WTC11 (cell line): ENCODE measurements around the gene PRKAB2. TPM values are rescaled to one million over a fixed set of nuclear protein-coding genes. Genes with fewer than 3 reads are reported as not detected.

Experiments
- ATAC-seq: fragments of 200-7000 bp; cut with Tn5 transposase; 2 replicates; pipeline ENCODE4 v1.10.0; 2021; ENCODE audit warnings: mild to moderate bottlenecking, moderate library complexity
- CTCF ChIA-PET: fragments of 300-600 bp; sonication (Branson Sonifier 250); formaldehyde crosslinking; loops from one replicate; lab custom pipeline; 2021; ENCODE audit warnings: antibody characterized with exemption; lab: Charles Lee
- POLR2A ChIA-PET: fragments of 350-600 bp; sonication (Branson Sonifier 250); formaldehyde crosslinking; loops from one replicate; lab custom pipeline; 2021; ENCODE audit warnings: antibody characterized with exemption; lab: Charles Lee
- DNase-seq: peaks from one replicate; pipeline ENCODE4 v3.0.0; 2021; ENCODE audit warnings: low spot score
- H3K27ac Mint-ChIP-seq: 2 replicates; pipeline ENCODE4 v1.8.0; 2021; ENCODE audit warnings: mixed read lengths
- H3K27me3 Mint-ChIP-seq: 2 replicates; pipeline ENCODE4 v1.8.0; 2021; ENCODE audit warnings: low read depth, mild to moderate bottlenecking, moderate library complexity, mixed read lengths
- H3K36me3 Mint-ChIP-seq: 2 replicates; pipeline ENCODE4 v1.8.0; 2021; ENCODE audit warnings: mixed read lengths
- H3K4me1 Mint-ChIP-seq: 2 replicates; pipeline ENCODE4 v1.8.0; 2022; ENCODE audit warnings: mixed read lengths
- H3K4me3 Mint-ChIP-seq: 2 replicates; pipeline ENCODE4 v1.8.0; 2021; ENCODE audit warnings: mild to moderate bottlenecking, moderate library complexity, mixed read lengths
- H3K9me3 Mint-ChIP-seq: 2 replicates; pipeline ENCODE4 v1.8.0; 2021; ENCODE audit warnings: mixed read lengths
- CREM ChIP-seq: sonication (generic); formaldehyde crosslinking; IDR thresholded peaks from 2 replicates; pipeline ENCODE4 v1.8.1; 2022; ENCODE audit warnings: mild to moderate bottlenecking, missing genetic modification reagents, moderate library complexity
- FOXP1 ChIP-seq: sonication (generic); formaldehyde crosslinking; IDR thresholded peaks from 2 replicates; pipeline ENCODE4 v1.8.0; 2022; ENCODE audit warnings: missing genetic modification reagents, mild to moderate bottlenecking, moderate library complexity, borderline replicate concordance
- HMGA2 ChIP-seq: fragments of 250-450 bp; sonication (Bioruptor Pico); IDR thresholded peaks from 2 replicates; pipeline ENCODE4 v1.4.0; 2021; ENCODE audit warnings: mild to moderate bottlenecking, moderate library complexity
- KAT7 ChIP-seq: sonication (generic); formaldehyde crosslinking; IDR thresholded peaks from 2 replicates; pipeline ENCODE4 v1.8.1; 2023; ENCODE audit warnings: missing genetic modification reagents, mild to moderate bottlenecking, borderline replicate concordance
- NFYB ChIP-seq: sonication (generic); formaldehyde crosslinking; conservative IDR thresholded peaks from 2 replicates; pipeline ENCODE4 v1.8.0; 2022; ENCODE audit warnings: low read depth, missing genetic modification reagents
- NR1H2 ChIP-seq: sonication (generic); formaldehyde crosslinking; IDR thresholded peaks from 2 replicates; pipeline ENCODE4 v1.9.0; 2021; ENCODE audit warnings: mild to moderate bottlenecking, moderate library complexity, missing genetic modification reagents
- RORB ChIP-seq: fragments of 250-450 bp; sonication (Bioruptor Pico); IDR thresholded peaks from 2 replicates; pipeline ENCODE4 v1.9.0; 2021; ENCODE audit warnings: mild to moderate bottlenecking
- SMAD4 ChIP-seq: sonication (generic); formaldehyde crosslinking; IDR thresholded peaks from 2 replicates; pipeline ENCODE4 v1.8.0; 2022; ENCODE audit warnings: mild to moderate bottlenecking, missing genetic modification reagents
- SOX15 ChIP-seq: fragments of 250-450 bp; sonication (Bioruptor Pico); IDR thresholded peaks from 2 replicates; pipeline ENCODE4 v1.9.0; 2021; ENCODE audit warnings: mild to moderate bottlenecking
- TEAD1 ChIP-seq: sonication (generic); formaldehyde crosslinking; IDR thresholded peaks from 2 replicates; pipeline ENCODE4 v1.8.0; 2022; ENCODE audit warnings: mild to moderate bottlenecking, missing genetic modification reagents
- total RNA-seq: library from RNA; stranded (reverse); gene quantifications from 3 replicates; pipeline ENCODE4 v1.2.3, GENCODE V29; 2021
- TF ChIP-seq, protein P1 (sequence below): sonication (generic); formaldehyde crosslinking; IDR thresholded peaks from 2 replicates; pipeline ENCODE4 v1.8.1; 2022; ENCODE audit warnings: mild to moderate bottlenecking, moderate library complexity, missing genetic modification reagents
- TF ChIP-seq, protein P2 (sequence below): fragments of 250-450 bp; sonication (Bioruptor Pico); IDR thresholded peaks from 2 replicates; pipeline ENCODE4 v1.9.0; 2021; ENCODE audit warnings: mild to moderate bottlenecking, borderline replicate concordance
- TF ChIP-seq, protein P3 (sequence below): sonication (generic); formaldehyde crosslinking; IDR thresholded peaks from 2 replicates; pipeline ENCODE4 v1.8.1; 2022; ENCODE audit warnings: mild to moderate bottlenecking, missing genetic modification reagents, moderate library complexity, borderline replicate concordance
- TF ChIP-seq, protein P4 (sequence below): sonication (generic); formaldehyde crosslinking; IDR thresholded peaks from 2 replicates; pipeline ENCODE4 v1.8.0; 2022; ENCODE audit warnings: missing genetic modification reagents
- TF ChIP-seq, protein P5 (sequence below): sonication (generic); formaldehyde crosslinking; IDR thresholded peaks from 2 replicates; pipeline ENCODE4 v1.8.0; 2023; ENCODE audit warnings: missing genetic modification reagents
- TF ChIP-seq, protein P6 (sequence below): sonication (generic); formaldehyde crosslinking; conservative IDR thresholded peaks from 2 replicates; pipeline ENCODE4 v1.8.1; 2023; ENCODE audit warnings: mild to moderate bottlenecking, low read depth, missing genetic modification reagents, moderate library complexity

Gene PRKAB2
- total RNA-seq, 1 experiment from 2014 or later: 28.3 TPM

GRCh38 chr1:147211577-147211976 lies 39.3 kb upstream of the PRKAB2 start:
- CTCF ChIA-PET: no interaction called here
- no peak for TF ChIP-seq KAT7 (CRISPR knock-in tag)
- TF ChIP-seq RORB (CRISPR knock-in tag): no peak
- TF ChIP-seq SMAD4: no peak
- no peak for TF ChIP-seq NFYB (CRISPR knock-in tag)
- no peak for TF ChIP-seq NR1H2
- no peak for TF ChIP-seq FOXP1 (CRISPR knock-in tag)
- no peak for TF ChIP-seq HMGA2 (CRISPR knock-in tag)
- TF ChIP-seq CREM: no peak
- TF ChIP-seq, protein P1, sequence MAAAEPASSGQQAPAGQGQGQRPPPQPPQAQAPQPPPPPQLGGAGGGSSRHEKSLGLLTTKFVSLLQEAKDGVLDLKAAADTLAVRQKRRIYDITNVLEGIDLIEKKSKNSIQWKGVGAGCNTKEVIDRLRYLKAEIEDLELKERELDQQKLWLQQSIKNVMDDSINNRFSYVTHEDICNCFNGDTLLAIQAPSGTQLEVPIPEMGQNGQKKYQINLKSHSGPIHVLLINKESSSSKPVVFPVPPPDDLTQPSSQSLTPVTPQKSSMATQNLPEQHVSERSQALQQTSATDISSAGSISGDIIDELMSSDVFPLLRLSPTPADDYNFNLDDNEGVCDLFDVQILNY (CRISPR knock-in tag): no peak
- TF ChIP-seq, protein P2, sequence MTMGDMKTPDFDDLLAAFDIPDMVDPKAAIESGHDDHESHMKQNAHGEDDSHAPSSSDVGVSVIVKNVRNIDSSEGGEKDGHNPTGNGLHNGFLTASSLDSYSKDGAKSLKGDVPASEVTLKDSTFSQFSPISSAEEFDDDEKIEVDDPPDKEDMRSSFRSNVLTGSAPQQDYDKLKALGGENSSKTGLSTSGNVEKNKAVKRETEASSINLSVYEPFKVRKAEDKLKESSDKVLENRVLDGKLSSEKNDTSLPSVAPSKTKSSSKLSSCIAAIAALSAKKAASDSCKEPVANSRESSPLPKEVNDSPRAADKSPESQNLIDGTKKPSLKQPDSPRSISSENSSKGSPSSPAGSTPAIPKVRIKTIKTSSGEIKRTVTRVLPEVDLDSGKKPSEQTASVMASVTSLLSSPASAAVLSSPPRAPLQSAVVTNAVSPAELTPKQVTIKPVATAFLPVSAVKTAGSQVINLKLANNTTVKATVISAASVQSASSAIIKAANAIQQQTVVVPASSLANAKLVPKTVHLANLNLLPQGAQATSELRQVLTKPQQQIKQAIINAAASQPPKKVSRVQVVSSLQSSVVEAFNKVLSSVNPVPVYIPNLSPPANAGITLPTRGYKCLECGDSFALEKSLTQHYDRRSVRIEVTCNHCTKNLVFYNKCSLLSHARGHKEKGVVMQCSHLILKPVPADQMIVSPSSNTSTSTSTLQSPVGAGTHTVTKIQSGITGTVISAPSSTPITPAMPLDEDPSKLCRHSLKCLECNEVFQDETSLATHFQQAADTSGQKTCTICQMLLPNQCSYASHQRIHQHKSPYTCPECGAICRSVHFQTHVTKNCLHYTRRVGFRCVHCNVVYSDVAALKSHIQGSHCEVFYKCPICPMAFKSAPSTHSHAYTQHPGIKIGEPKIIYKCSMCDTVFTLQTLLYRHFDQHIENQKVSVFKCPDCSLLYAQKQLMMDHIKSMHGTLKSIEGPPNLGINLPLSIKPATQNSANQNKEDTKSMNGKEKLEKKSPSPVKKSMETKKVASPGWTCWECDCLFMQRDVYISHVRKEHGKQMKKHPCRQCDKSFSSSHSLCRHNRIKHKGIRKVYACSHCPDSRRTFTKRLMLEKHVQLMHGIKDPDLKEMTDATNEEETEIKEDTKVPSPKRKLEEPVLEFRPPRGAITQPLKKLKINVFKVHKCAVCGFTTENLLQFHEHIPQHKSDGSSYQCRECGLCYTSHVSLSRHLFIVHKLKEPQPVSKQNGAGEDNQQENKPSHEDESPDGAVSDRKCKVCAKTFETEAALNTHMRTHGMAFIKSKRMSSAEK (CRISPR knock-in tag): no peak
- no peak for TF ChIP-seq SOX15
- TF ChIP-seq, protein P3, sequence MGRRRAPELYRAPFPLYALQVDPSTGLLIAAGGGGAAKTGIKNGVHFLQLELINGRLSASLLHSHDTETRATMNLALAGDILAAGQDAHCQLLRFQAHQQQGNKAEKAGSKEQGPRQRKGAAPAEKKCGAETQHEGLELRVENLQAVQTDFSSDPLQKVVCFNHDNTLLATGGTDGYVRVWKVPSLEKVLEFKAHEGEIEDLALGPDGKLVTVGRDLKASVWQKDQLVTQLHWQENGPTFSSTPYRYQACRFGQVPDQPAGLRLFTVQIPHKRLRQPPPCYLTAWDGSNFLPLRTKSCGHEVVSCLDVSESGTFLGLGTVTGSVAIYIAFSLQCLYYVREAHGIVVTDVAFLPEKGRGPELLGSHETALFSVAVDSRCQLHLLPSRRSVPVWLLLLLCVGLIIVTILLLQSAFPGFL (CRISPR knock-in tag): no peak
- TF ChIP-seq, protein P4, sequence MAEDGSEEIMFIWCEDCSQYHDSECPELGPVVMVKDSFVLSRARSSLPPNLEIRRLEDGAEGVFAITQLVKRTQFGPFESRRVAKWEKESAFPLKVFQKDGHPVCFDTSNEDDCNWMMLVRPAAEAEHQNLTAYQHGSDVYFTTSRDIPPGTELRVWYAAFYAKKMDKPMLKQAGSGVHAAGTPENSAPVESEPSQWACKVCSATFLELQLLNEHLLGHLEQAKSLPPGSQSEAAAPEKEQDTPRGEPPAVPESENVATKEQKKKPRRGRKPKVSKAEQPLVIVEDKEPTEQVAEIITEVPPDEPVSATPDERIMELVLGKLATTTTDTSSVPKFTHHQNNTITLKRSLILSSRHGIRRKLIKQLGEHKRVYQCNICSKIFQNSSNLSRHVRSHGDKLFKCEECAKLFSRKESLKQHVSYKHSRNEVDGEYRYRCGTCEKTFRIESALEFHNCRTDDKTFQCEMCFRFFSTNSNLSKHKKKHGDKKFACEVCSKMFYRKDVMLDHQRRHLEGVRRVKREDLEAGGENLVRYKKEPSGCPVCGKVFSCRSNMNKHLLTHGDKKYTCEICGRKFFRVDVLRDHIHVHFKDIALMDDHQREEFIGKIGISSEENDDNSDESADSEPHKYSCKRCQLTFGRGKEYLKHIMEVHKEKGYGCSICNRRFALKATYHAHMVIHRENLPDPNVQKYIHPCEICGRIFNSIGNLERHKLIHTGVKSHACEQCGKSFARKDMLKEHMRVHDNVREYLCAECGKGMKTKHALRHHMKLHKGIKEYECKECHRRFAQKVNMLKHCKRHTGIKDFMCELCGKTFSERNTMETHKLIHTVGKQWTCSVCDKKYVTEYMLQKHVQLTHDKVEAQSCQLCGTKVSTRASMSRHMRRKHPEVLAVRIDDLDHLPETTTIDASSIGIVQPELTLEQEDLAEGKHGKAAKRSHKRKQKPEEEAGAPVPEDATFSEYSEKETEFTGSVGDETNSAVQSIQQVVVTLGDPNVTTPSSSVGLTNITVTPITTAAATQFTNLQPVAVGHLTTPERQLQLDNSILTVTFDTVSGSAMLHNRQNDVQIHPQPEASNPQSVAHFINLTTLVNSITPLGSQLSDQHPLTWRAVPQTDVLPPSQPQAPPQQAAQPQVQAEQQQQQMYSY (CRISPR knock-in tag): no peak
- TF ChIP-seq, protein P5, sequence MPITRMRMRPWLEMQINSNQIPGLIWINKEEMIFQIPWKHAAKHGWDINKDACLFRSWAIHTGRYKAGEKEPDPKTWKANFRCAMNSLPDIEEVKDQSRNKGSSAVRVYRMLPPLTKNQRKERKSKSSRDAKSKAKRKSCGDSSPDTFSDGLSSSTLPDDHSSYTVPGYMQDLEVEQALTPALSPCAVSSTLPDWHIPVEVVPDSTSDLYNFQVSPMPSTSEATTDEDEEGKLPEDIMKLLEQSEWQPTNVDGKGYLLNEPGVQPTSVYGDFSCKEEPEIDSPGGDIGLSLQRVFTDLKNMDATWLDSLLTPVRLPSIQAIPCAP: no peak
- no peak for TF ChIP-seq TEAD1
- TF ChIP-seq, protein P6, sequence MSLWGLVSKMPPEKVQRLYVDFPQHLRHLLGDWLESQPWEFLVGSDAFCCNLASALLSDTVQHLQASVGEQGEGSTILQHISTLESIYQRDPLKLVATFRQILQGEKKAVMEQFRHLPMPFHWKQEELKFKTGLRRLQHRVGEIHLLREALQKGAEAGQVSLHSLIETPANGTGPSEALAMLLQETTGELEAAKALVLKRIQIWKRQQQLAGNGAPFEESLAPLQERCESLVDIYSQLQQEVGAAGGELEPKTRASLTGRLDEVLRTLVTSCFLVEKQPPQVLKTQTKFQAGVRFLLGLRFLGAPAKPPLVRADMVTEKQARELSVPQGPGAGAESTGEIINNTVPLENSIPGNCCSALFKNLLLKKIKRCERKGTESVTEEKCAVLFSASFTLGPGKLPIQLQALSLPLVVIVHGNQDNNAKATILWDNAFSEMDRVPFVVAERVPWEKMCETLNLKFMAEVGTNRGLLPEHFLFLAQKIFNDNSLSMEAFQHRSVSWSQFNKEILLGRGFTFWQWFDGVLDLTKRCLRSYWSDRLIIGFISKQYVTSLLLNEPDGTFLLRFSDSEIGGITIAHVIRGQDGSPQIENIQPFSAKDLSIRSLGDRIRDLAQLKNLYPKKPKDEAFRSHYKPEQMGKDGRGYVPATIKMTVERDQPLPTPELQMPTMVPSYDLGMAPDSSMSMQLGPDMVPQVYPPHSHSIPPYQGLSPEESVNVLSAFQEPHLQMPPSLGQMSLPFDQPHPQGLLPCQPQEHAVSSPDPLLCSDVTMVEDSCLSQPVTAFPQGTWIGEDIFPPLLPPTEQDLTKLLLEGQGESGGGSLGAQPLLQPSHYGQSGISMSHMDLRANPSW (CRISPR knock-in tag): no peak
- TF ChIP-seq, all 79 proteins: peak for 0
- Mint-ChIP-seq H3K4me3 (no peak overlapping the region), H3K27me3 (no peaks in the 10 kb centered on the region), H3K27ac (no peak overlapping the region), H3K9me3 (no peaks in the 10 kb centered on the region), H3K4me1 (peaks cover 3% of the 10 kb centered on the region), H3K36me3 (no peaks in the 10 kb centered on the region)
- POLR2A ChIA-PET: no interaction called here
- DNase-seq: no peak
- no peak for ATAC-seq
